ENCODE measurements around the gene AGXT2. TPM values are rescaled to one million over a fixed set of nuclear protein-coding genes. Genes with fewer than 3 reads are reported as not detected.

Gene AGXT2
- total and polyA plus RNA-seq, 8 donors = 0.73 TPM; not detected in 7

DNA sequence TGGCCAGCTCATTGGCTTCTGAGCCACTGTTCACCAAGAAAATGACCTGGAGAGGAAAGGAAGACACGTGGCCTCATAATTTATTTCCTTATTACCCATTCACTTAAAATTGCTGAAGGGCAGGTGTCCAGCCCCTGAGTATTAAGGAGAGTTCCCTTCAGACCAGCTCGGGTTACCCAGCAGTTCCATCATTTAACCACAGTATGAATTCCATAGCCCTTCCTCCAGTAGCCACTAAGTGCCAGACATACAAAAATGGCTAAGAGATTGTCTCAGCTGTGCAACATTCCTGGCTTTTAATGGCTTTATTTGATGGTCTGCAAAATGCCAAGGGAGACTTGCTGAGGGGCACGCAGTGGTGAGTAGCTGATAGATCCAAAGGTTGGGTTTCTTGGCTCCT, 12.5 kb downstream of the AGXT2 start:
- intact Hi-C loops (cut with DNase I; ENCODE audit: low total_unique reads) = no loop called here
- Histone ChIP-seq H3K27ac (no peak overlapping the region), H3K4me3 (no peak overlapping the region), H3K27me3 (peaks cover 0 to 6% (median 0%) of the 10 kb centered on the region in 3 donors), H3K36me3 (no peaks in the 10 kb centered on the region), H3K4me1 (no peaks in the 10 kb centered on the region), H3K9me3 (no peaks in the 10 kb centered on the region)
- no peak for DNase-seq
- TF ChIP-seq POLR2AphosphoS5 (IDR thresholded peaks at IDR 0.05) = no peak
- WGBS, 5 donors = 74 to 88% (median 79%) methylated on average over 3 of the region's 3 CpGs

GRCh38 chr5:35032356-35032755, 15.4 kb downstream of the AGXT2 start:
- Histone ChIP-seq H3K27ac (no peak overlapping the region), H3K27me3 (peaks cover 0 to 6% (median 0%) of the 10 kb centered on the region in 3 donors), H3K9me3 (no peaks in the 10 kb centered on the region), H3K36me3 (no peaks in the 10 kb centered on the region), H3K4me3 (no peak overlapping the region), H3K4me1 (no peaks in the 10 kb centered on the region)
- no peak for DNase-seq
- TF ChIP-seq POLR2AphosphoS5 (IDR thresholded peaks at IDR 0.05) = no peak
- TF ChIP-seq POLR2A (IDR thresholded peaks at IDR 0.05) = no peak
- no peak for TF ChIP-seq CTCF (IDR thresholded peaks at IDR 0.05)
- TF ChIP-seq EP300 (IDR thresholded peaks at IDR 0.05) = no peak
- whole genome bisulfite sequencing, 5 donors = 65 to 74% (median 74%) methylated on average over 6 of the region's 6 CpGs
- intact Hi-C loops (cut with DNase I; ENCODE audit: low total_unique reads) = no loop called here

- no peak overlapping the region for H3K27ac ChIP-seq
- H3K27me3 ChIP-seq = peaks cover 0 to 6% (median 0%) of the 10 kb centered on the region in 3 donors
- no peaks in the 10 kb centered on the region for H3K36me3 ChIP-seq
- WGBS, 5 donors = 78 to 89% (median 80%) methylated on average over 5 of the region's 5 CpGs
- DNase-seq = no peak
- intact Hi-C loops (cut with DNase I; ENCODE audit: low total_unique reads) = no loop called here
- no peak overlapping the region for H3K4me3 ChIP-seq
- TF ChIP-seq POLR2AphosphoS5 (IDR thresholded peaks at IDR 0.05) (no peak), CTCF (IDR thresholded peaks at IDR 0.05) (no peak), EP300 (IDR thresholded peaks at IDR 0.05) (no peak), POLR2A (IDR thresholded peaks at IDR 0.05) (no peak)
- no peaks in the 10 kb centered on the region for H3K4me1 ChIP-seq
- no peaks in the 10 kb centered on the region for H3K9me3 ChIP-seq
These were observed 16.5 kb downstream of the AGXT2 start for GRCh38 chr5:35031276-35031675.

DNA sequence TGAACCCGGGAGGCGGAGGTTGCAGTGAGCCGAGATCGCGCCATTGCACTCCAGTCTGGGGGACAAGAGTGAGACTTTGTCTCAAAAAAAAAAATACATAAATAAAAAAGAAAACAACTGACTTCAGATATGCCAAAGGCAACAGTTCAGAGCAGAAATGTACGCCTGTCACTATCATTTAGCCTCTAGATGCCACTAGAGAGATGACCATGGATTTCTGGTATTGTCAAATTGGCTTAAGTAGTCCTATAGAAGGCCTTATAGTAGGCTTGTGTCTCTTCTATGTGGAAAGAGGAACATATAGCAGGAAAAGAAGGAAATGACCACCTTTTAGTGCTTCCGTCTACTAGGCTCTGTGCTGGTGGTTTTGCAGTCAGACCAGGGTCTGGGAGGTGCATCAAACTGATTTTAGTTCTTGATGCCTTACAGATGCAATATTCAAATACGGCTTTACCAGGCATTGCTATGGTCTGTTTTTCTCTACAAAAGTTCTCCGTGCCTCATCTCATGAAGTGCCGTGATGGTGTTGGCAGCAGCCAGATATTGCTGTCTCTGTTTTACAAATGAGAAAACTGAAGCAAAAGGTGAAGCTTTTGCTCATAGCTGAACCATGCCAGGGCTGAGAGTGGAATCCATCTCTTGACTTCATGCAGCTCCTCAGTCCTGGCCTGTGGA, 17.2 kb downstream of the AGXT2 start:
- no peak overlapping the region for H3K27ac ChIP-seq
- H3K27me3 ChIP-seq = peaks cover 0 to 6% (median 0%) of the 10 kb centered on the region in 3 donors
- no peak for DNase-seq
- no peak overlapping the region for H3K4me3 ChIP-seq
- no peaks in the 10 kb centered on the region for H3K36me3 ChIP-seq
- WGBS, 5 donors = 76 to 90% (median 79%) methylated on average over 10 of the region's 10 CpGs
- no peaks in the 10 kb centered on the region for H3K9me3 ChIP-seq
- intact Hi-C loops (cut with DNase I; ENCODE audit: low total_unique reads) = no loop called here
- H3K4me1 ChIP-seq = no peaks in the 10 kb centered on the region
- TF ChIP-seq EP300 (IDR thresholded peaks at IDR 0.05) = no peak
- TF ChIP-seq POLR2AphosphoS5 (IDR thresholded peaks at IDR 0.05) = no peak
- no peak for TF ChIP-seq POLR2A (IDR thresholded peaks at IDR 0.05)
- no peak for TF ChIP-seq CTCF (IDR thresholded peaks at IDR 0.05)

DNA sequence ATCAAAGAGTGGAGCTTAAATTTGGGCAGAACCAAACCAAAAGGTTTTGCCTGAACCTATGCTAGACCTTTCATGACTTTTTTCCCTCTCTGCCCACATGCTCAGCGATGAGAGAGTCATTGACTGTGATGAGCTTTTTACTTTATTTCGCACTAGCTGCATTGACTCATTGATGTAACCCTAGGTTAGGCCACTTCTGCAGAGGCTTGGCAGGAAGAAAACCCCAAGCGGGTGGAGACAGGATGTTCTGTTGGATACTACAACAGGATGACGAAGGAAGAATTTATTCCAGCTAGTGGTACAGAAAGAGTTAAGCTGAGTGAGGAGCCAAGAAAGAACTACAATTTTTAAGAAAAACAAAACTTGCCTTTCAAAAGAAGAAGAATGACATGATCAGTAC, 18.4 kb downstream of the AGXT2 start:
- Histone ChIP-seq H3K9me3 (no peaks in the 10 kb centered on the region), H3K27ac (no peak overlapping the region), H3K36me3 (no peaks in the 10 kb centered on the region), H3K4me1 (no peaks in the 10 kb centered on the region), H3K4me3 (no peak overlapping the region), H3K27me3 (peaks cover 0 to 6% (median 0%) of the 10 kb centered on the region in 3 donors)
- TF ChIP-seq EP300 (IDR thresholded peaks at IDR 0.05) (no peak), POLR2A (IDR thresholded peaks at IDR 0.05) (no peak), POLR2AphosphoS5 (IDR thresholded peaks at IDR 0.05) (no peak), CTCF (IDR thresholded peaks at IDR 0.05) (no peak)
- intact Hi-C loops (cut with DNase I; ENCODE audit: low total_unique reads) = no loop called here
- DNase-seq = no peak
- 54 to 78% (median 62%) methylated on average over 4 of the region's 4 CpGs for WGBS, 5 donors

Data from stomach (tissue), 9 donors.